Thyroid gland (tissue), 4 donors: Measurements from ENCODE around the gene RERG. TPM values are rescaled to one million over a fixed set of nuclear protein-coding genes. Genes with fewer than 3 reads are reported as not detected.
A peak's percentile ranks its signal among the peaks of the same experiment; 100 is the strongest.

Experiments
- DNase-seq, 2 donors: peaks; one replicate each; pipeline ENCODE4 v3.0.0-alpha.2; 2019
- H3K27ac ChIP-seq, 3 donors: fragments of 200-600 bp; sonication (generic); 1 replicate in 2 of 3; 2 replicates in 1 of 3; pipeline ENCODE4 v1.5.1; 2016 to 2019; ENCODE audit warnings: mild to moderate bottlenecking in 1 of 3, moderate library complexity in 1 of 3
- H3K27me3 ChIP-seq: fragments of 200-600 bp; sonication (generic); one replicate; pipeline ENCODE4 v1.5.1; 2019
- H3K36me3 ChIP-seq, 2 donors: fragments of 200-600 bp; sonication (generic); one replicate each; pipeline ENCODE4 v1.5.1; 2016 to 2019
- H3K4me1 ChIP-seq, 2 donors: fragments of 200-600 bp; sonication (generic); one replicate each; pipeline ENCODE4 v1.5.1; 2017 to 2019
- H3K4me3 ChIP-seq, 3 donors: fragments of 200-600 bp; sonication (generic); replicated peaks in 1 of 3; 1 replicate in 2 of 3; 2 replicates in 1 of 3; pipeline ENCODE4 v1.5.1; 2016; ENCODE audit warnings: mild to moderate bottlenecking in 1 of 3
- H3K9me3 ChIP-seq: fragments of 200-600 bp; sonication (generic); one replicate; pipeline ENCODE4 v1.5.1; 2017
- CTCF ChIP-seq, 6 experiments: fragments of 200-600 bp in 3 of 6; fragments of 450-650 bp in 3 of 6; sonication (generic) in 3 of 6; IDR thresholded peaks; one replicate each; pipeline ENCODE4 v1.5.1; 2016 to 2019; ENCODE audit warnings: antibody characterized with exemption in 6 of 6, mild to moderate bottlenecking in 2 of 6, inconsistent platforms in 1 of 6, moderate library complexity in 1 of 6
- POLR2A ChIP-seq, 2 donors: fragments of 450-650 bp; IDR thresholded peaks; one replicate each; pipeline ENCODE4 v1.6.1; 2017; ENCODE audit warnings: antibody characterized with exemption in 2 of 2, mild to moderate bottlenecking in 2 of 2, moderate library complexity in 1 of 2
- WGBS, 2 donors: methylation state at CpG; one replicate each; pipeline ENCODE4 v1.1.5; 2017; 5-methylcytosine and 5-hydroxymethylcytosine counted together
- intact Hi-C: fragments of 100-400 bp; cut with DNase I; formaldehyde crosslinking; loops from one replicate; pipeline ENCODE4 v1.15.1; 2023
- total RNA-seq, 4 donors: library from RNA; depleted of rRNA; stranded (reverse); fragments of >200 nt; gene quantifications; one replicate each; pipeline ENCODE4 v1.2.3, GENCODE V29; 2016

The RERG gene
- total RNA-seq, 4 donors from 2014 or later: 2.7 to 13.2 (median 4.9) TPM

GRCh38 chr12:15208140-15208539, 13.1 kb downstream of the RERG start:
- Histone ChIP-seq H3K27me3 (no peaks in the 10 kb centered on the region), H3K36me3 (no peaks in the 10 kb centered on the region), H3K4me3 (no peak overlapping the region), H3K27ac (peak overlapping the region in 1 of 3 donors; percentile 20), H3K9me3 (no peaks in the 10 kb centered on the region), H3K4me1 (no peaks in the 10 kb centered on the region)
- DNase-seq: no peak
- WGBS, 2 donors: 69 to 78% methylated on average over 2 of the region's 2 CpGs
- intact Hi-C loops: no loop called here
- no peak for TF ChIP-seq POLR2A (IDR thresholded peaks at IDR 0.05)
- peak in 3 of 6 experiments; percentile 25 to 40 (median 30) for TF ChIP-seq CTCF (IDR thresholded peaks at IDR 0.05)

- no peak overlapping the region for H3K27ac ChIP-seq
- H3K4me3 ChIP-seq: no peak overlapping the region
- TF ChIP-seq POLR2A (IDR thresholded peaks at IDR 0.05) (no peak), CTCF (IDR thresholded peaks at IDR 0.05) (no peak)
- intact Hi-C loops: no loop called here
- no peaks in the 10 kb centered on the region for H3K9me3 ChIP-seq
- no peaks in the 10 kb centered on the region for H3K27me3 ChIP-seq
- no peaks in the 10 kb centered on the region for H3K36me3 ChIP-seq
- H3K4me1 ChIP-seq: no peaks in the 10 kb centered on the region
- DNase-seq: no peak
- 25 to 28% methylated on average over 4 of the region's 4 CpGs for WGBS, 2 donors
These were observed 14.3 kb downstream of the RERG start for GRCh38 chr12:15206831-15207389.

- TF ChIP-seq CTCF (IDR thresholded peaks at IDR 0.05) (no peak), POLR2A (IDR thresholded peaks at IDR 0.05) (no peak)
- intact Hi-C loops: no loop called here
- H3K27me3 ChIP-seq: no peaks in the 10 kb centered on the region
- H3K4me1 ChIP-seq: no peaks in the 10 kb centered on the region
- peak overlapping the region in 1 of 3 donors; percentile 2 for H3K27ac ChIP-seq
- H3K4me3 ChIP-seq: no peak overlapping the region
- no peaks in the 10 kb centered on the region for H3K36me3 ChIP-seq
- no peak for DNase-seq
- no peaks in the 10 kb centered on the region for H3K9me3 ChIP-seq
- WGBS, 2 donors: 65 to 69% methylated on average over 4 of the region's 4 CpGs
These were observed 14.9 kb downstream of the RERG start for GRCh38 chr12:15206338-15206737.

- Histone ChIP-seq H3K4me1 (no peaks in the 10 kb centered on the region), H3K27ac (peak overlapping the region in 2 of 3 donors; percentile 45 to 57), H3K27me3 (no peaks in the 10 kb centered on the region), H3K4me3 (no peak overlapping the region), H3K36me3 (no peaks in the 10 kb centered on the region), H3K9me3 (no peaks in the 10 kb centered on the region)
- intact Hi-C loops: no loop called here
- TF ChIP-seq POLR2A (IDR thresholded peaks at IDR 0.05): no peak
- TF ChIP-seq CTCF (IDR thresholded peaks at IDR 0.05): no peak
- 82 to 84% methylated on average over 8 of the region's 8 CpGs for whole genome bisulfite sequencing, 2 donors
- DNase-seq: no peak
These were observed 15.7 kb downstream of the RERG start for GRCh38 chr12:15205341-15206010.

- TF ChIP-seq POLR2A (IDR thresholded peaks at IDR 0.05) (no peak), CTCF (IDR thresholded peaks at IDR 0.05) (no peak)
- Histone ChIP-seq H3K4me3 (no peak overlapping the region), H3K36me3 (no peaks in the 10 kb centered on the region), H3K9me3 (no peaks in the 10 kb centered on the region), H3K27me3 (no peaks in the 10 kb centered on the region), H3K27ac (no peak overlapping the region), H3K4me1 (no peaks in the 10 kb centered on the region)
- intact Hi-C loops: no loop called here
- DNase-seq: no peak
These were observed 19.8 kb downstream of the RERG start for GRCh38 chr12:15201456-15201855.
